Hepatocyte (in vitro differentiated cells): ENCODE measurements around the gene ATN1. TPM values are rescaled to one million over a fixed set of nuclear protein-coding genes. Genes with fewer than 3 reads are reported as not detected.

Experiments used
- DNase-seq: peaks from one replicate; pipeline ENCODE4 v3.0.0-alpha.2; 2016; ENCODE audit warnings: low spot score
- H2AFZ ChIP-seq: fragments of 200-600 bp; sonication (generic); 2 replicates; pipeline ENCODE4 v1.6.0; 2016; ENCODE audit warnings: antibody characterized with exemption, mild to moderate bottlenecking
- H3K27ac ChIP-seq: fragments of 200-600 bp; sonication (generic); 2 replicates; pipeline ENCODE4 v1.5.1; 2016; ENCODE audit warnings: mild to moderate bottlenecking
- H3K27me3 ChIP-seq: fragments of 200-600 bp; sonication (generic); 2 replicates; pipeline ENCODE4 v1.6.1; 2016
- H3K36me3 ChIP-seq: fragments of 200-600 bp; sonication (generic); replicated peaks from 2 replicates; pipeline ENCODE4 v1.5.1; 2016; ENCODE audit warnings: low read depth; ENCODE audit not compliant: insufficient read depth
- H3K4me1 ChIP-seq: fragments of 200-600 bp; sonication (generic); 2 replicates; pipeline ENCODE4 v1.5.1; 2016; ENCODE audit warnings: mild to moderate bottlenecking, moderate library complexity; ENCODE audit not compliant: insufficient read depth
- H3K4me2 ChIP-seq: fragments of 200-600 bp; sonication (generic); 2 replicates; pipeline ENCODE4 v1.6.0; 2016
- H3K4me3 ChIP-seq: fragments of 200-600 bp; sonication (generic); 2 replicates; pipeline ENCODE4 v1.5.1; 2016; ENCODE audit warnings: mild to moderate bottlenecking
- H3K79me2 ChIP-seq: fragments of 200-600 bp; sonication (generic); 2 replicates; pipeline ENCODE4 v1.6.0; 2017; ENCODE audit warnings: mild to moderate bottlenecking
- H3K9me2 ChIP-seq: fragments of 200-600 bp; sonication (generic); replicated peaks from 2 replicates; pipeline ENCODE4 v1.6.0; 2017; ENCODE audit warnings: mild to moderate bottlenecking; ENCODE audit not compliant: insufficient read depth
- H3K9me3 ChIP-seq: fragments of 200-600 bp; sonication (generic); 2 replicates; pipeline ENCODE4 v1.5.1; 2016; ENCODE audit warnings: low read depth, mild to moderate bottlenecking
- H4K20me1 ChIP-seq: fragments of 200-600 bp; sonication (generic); 2 replicates; pipeline ENCODE4 v1.6.0; 2016; ENCODE audit warnings: mild to moderate bottlenecking; ENCODE audit not compliant: insufficient read depth, poor library complexity, severe bottlenecking
- EZH2 ChIP-seq: fragments of 200-600 bp; sonication (generic); IDR thresholded peaks from 2 replicates; pipeline ENCODE4 v1.6.1; 2016; ENCODE audit warnings: antibody characterized with exemption, mild to moderate bottlenecking, borderline replicate concordance
- EZH2phosphoT487 ChIP-seq: fragments of 200-600 bp; sonication (generic); IDR thresholded peaks from one replicate; pipeline ENCODE4 v1.6.1; 2018; ENCODE audit warnings: antibody characterized with exemption, mild to moderate bottlenecking, low read depth, moderate library complexity; ENCODE audit not compliant: unreplicated experiment, severe bottlenecking
- WGBS: methylation state at CpG from one replicate; pipeline ENCODE4 v1.1.6; 2016; ENCODE audit warnings: low lambda C conversion rate; ENCODE audit errors: missing lambda C conversion rate; 5-methylcytosine and 5-hydroxymethylcytosine counted together
- microRNA counts: library from miRNA; unstranded; fragments of <30 nt; microRNA quantifications from one replicate; lab custom pipeline; 2017
- microRNA-seq: library from miRNA; unstranded; fragments of <30 nt; microRNA quantifications from one replicate; pipeline ENCODE4, GENCODE V29; 2017
- polyA plus RNA-seq: library from polyadenylated mRNA; unstranded; fragments of >200 nt; fragmentation: Nextera tagmentation; extraction: Ambion mirVana; gene quantifications from 2 replicates; pipeline ENCODE4 v1.2.1, GENCODE V29; 2016
- small RNA-seq: library from RNA; depleted of rRNA; stranded (forward); fragments of <200 nt; gene quantifications from one replicate; pipeline ENCODE3, GENCODE V24; 2014
- total RNA-seq: library from RNA; depleted of rRNA; stranded (reverse); fragments of >200 nt; gene quantifications from 2 replicates; pipeline ENCODE4 v1.2.3, GENCODE V29; 2014
- TF ChIP-seq, protein P1 (sequence below): fragments of 200-600 bp; sonication (generic); IDR thresholded peaks from 2 replicates; pipeline ENCODE4 v1.5.1; 2016; ENCODE audit warnings: antibody characterized with exemption, mild to moderate bottlenecking; ENCODE audit not compliant: poor library complexity

ATN1 gene
- total and polyA plus RNA-seq, 2 experiments from 2014 or later: 15.8 to 32.7 TPM

DNA sequence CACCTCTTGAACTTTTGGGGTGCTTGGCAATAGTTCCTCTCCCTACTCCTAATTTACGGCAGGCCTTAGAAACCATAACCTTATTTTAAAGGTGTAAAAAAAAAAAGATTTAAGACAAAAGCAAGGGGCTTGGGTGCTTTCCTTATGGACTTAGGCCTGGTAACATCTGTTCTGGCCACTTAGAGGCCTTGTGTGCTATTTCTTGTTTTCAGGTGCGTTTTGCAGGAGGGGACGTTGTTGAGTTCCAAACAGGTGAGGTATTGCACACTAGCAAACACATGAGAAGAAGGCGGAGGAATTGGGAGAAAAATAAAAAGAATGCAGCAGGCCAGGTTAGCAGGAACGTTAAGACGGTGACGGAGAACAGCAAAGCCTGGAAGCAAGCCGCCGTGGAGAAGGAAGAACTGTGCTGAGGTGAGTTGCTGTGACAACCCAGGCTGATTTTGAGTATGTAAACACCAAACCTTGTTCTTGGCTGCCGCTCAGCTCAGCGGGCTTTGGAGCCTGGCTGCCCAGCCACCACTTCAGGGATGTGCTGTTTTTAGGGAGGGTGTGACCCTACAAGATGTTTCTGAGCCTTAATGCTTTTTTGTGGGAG lies 60.3 kb downstream of the ATN1 start:
- Histone ChIP-seq H3K27me3 (no peaks in the 10 kb centered on the region), H3K9me2 (no peaks in the 10 kb centered on the region), H3K4me2 (peak overlapping the region; percentile 37), H3K27ac (peak overlapping the region; percentile 84), H2AFZ (no peak overlapping the region), H3K36me3 (no peaks in the 10 kb centered on the region), H3K4me1 (peaks cover 8% of the 10 kb centered on the region), H3K79me2 (peaks cover 34% of the 10 kb centered on the region), H3K4me3 (no peak overlapping the region), H3K9me3 (no peaks in the 10 kb centered on the region), H4K20me1 (no peaks in the 10 kb centered on the region)
- TF ChIP-seq EZH2: no peak
- no peak for TF ChIP-seq EZH2phosphoT487
- TF ChIP-seq, protein P1, sequence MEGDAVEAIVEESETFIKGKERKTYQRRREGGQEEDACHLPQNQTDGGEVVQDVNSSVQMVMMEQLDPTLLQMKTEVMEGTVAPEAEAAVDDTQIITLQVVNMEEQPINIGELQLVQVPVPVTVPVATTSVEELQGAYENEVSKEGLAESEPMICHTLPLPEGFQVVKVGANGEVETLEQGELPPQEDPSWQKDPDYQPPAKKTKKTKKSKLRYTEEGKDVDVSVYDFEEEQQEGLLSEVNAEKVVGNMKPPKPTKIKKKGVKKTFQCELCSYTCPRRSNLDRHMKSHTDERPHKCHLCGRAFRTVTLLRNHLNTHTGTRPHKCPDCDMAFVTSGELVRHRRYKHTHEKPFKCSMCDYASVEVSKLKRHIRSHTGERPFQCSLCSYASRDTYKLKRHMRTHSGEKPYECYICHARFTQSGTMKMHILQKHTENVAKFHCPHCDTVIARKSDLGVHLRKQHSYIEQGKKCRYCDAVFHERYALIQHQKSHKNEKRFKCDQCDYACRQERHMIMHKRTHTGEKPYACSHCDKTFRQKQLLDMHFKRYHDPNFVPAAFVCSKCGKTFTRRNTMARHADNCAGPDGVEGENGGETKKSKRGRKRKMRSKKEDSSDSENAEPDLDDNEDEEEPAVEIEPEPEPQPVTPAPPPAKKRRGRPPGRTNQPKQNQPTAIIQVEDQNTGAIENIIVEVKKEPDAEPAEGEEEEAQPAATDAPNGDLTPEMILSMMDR: no peak
- DNase-seq: peak; percentile 66
- whole genome bisulfite sequencing: 65% methylated on average over 11 of the region's 11 CpGs

MicroRNA genes within 50 kb of the gene (microRNA counts, 767-probe panel; counts per million panel counts)
- 7,549 counts per million, percentile 44 among the panel's probes with 10 or more counts for microRNA hsa-miR-141-3p (lab: Ali Mortazavi, UCI)
- microRNA hsa-miR-200c-3p (lab: Ali Mortazavi, UCI): 12,008 counts per million, percentile 94 among the panel's probes with 10 or more counts

Small RNAs within 50 kb of the gene (microRNA-seq; reads per million reads assigned to microRNA genes)
- gene MIR141 (3,577 reads per million, percentile 89 among the genes with 10 or more reads in this experiment), gene MIR200C (98,927 reads per million, percentile 100 among the genes with 10 or more reads in this experiment)

Small RNAs within 50 kb of the gene (small RNA-seq; reads per million reads assigned to genes)
- gene MIR141 (1,056 reads per million, percentile 99 among the genes with 10 or more reads in this experiment), gene MIR200C (170 reads per million, percentile 98 among the genes with 10 or more reads in this experiment), gene RNU7-1 (not detected), gene SCARNA12 (0.56 reads per million, percentile 45 among the genes with 10 or more reads in this experiment)

Other genes with a start within 250 kb of the ATN1 start
- 33.8 and 34.5 TPM in 2 replicates for gene ZNF384, start 238.6 kb upstream of the ATN1 start, total RNA-seq
- gene ZNF384, start 238.6 kb upstream of the ATN1 start, polyA plus RNA-seq: 35.8 and 41.8 TPM in 2 replicates
- gene PIANP, start 227.1 kb upstream of the ATN1 start, total RNA-seq: 0.16 and 0.17 TPM in 2 replicates
- 0.95 and 1.0 TPM in 2 replicates for gene PIANP, start 227.1 kb upstream of the ATN1 start, polyA plus RNA-seq
- gene COPS7A, start 203.9 kb upstream of the ATN1 start, total RNA-seq: 46.9 and 56.7 TPM in 2 replicates
- 65.2 and 73.6 TPM in 2 replicates for gene COPS7A, start 203.9 kb upstream of the ATN1 start, polyA plus RNA-seq
- 210 and 241 TPM in 2 replicates for gene MLF2, start 174.8 kb upstream of the ATN1 start, total RNA-seq
- 508 and 535 TPM in 2 replicates for gene MLF2, start 174.8 kb upstream of the ATN1 start, polyA plus RNA-seq
- gene PTMS, start 161.6 kb upstream of the ATN1 start, total RNA-seq: 179 and 180 TPM in 2 replicates
- 282 and 315 TPM in 2 replicates for gene PTMS, start 161.6 kb upstream of the ATN1 start, polyA plus RNA-seq
- 0.52 and 0.70 TPM in 2 replicates for gene LAG3, start 155.4 kb upstream of the ATN1 start, total RNA-seq
- gene LAG3, start 155.4 kb upstream of the ATN1 start, polyA plus RNA-seq: 0.91 and 1.2 TPM in 2 replicates
- gene CD4, start 138.4 kb upstream of the ATN1 start, total RNA-seq: 2.4 and 2.7 TPM in 2 replicates
- 2.7 and 6.4 TPM in 2 replicates for gene CD4, start 138.4 kb upstream of the ATN1 start, polyA plus RNA-seq
- gene GPR162, start 106.1 kb upstream of the ATN1 start, total RNA-seq: 1.2 and 2.3 TPM in 2 replicates
- gene GPR162, start 106.1 kb upstream of the ATN1 start, polyA plus RNA-seq: 2.3 and 6.2 TPM in 2 replicates
- 19.6 and 38.1 TPM in 2 replicates for gene P3H3, start 99.6 kb upstream of the ATN1 start, total RNA-seq
- 38.6 and 47.3 TPM in 2 replicates for gene P3H3, start 99.6 kb upstream of the ATN1 start, polyA plus RNA-seq
- 1.6 and 2.6 TPM in 2 replicates for gene GNB3, start 87.0 kb upstream of the ATN1 start, total RNA-seq
- gene GNB3, start 87.0 kb upstream of the ATN1 start, polyA plus RNA-seq: 10.2 and 19.1 TPM in 2 replicates
- gene CDCA3, start 76.7 kb upstream of the ATN1 start, total RNA-seq: 7.5 and 8.5 TPM in 2 replicates
- gene CDCA3, start 76.7 kb upstream of the ATN1 start, polyA plus RNA-seq: 18.2 and 20.6 TPM in 2 replicates
- gene USP5, start 75.8 kb upstream of the ATN1 start, total RNA-seq: 60.5 and 61.6 TPM in 2 replicates
- gene USP5, start 75.8 kb upstream of the ATN1 start, polyA plus RNA-seq: 73.7 and 78.9 TPM in 2 replicates
- gene TPI1, start 60.4 kb upstream of the ATN1 start, total RNA-seq: 571 and 614 TPM in 2 replicates
- gene TPI1, start 60.4 kb upstream of the ATN1 start, polyA plus RNA-seq: 891 and 918 TPM in 2 replicates
- gene SPSB2, start 54.7 kb upstream of the ATN1 start, total RNA-seq: 10.8 and 14.1 TPM in 2 replicates
- 11.0 and 13.8 TPM in 2 replicates for gene SPSB2, start 54.7 kb upstream of the ATN1 start, polyA plus RNA-seq
- gene LRRC23, start 23.1 kb upstream of the ATN1 start, total RNA-seq: 8.2 and 9.3 TPM in 2 replicates
- gene LRRC23, start 23.1 kb upstream of the ATN1 start, polyA plus RNA-seq: 9.9 and 12.9 TPM in 2 replicates
- 11.1 and 11.8 TPM in 2 replicates for gene ENO2, start 13.4 kb upstream of the ATN1 start, total RNA-seq
- 14.2 and 18.8 TPM in 2 replicates for gene ENO2, start 13.4 kb upstream of the ATN1 start, polyA plus RNA-seq
- gene RNU7-1, start 15.9 kb downstream of the ATN1 start, total RNA-seq: not detected in 2 replicates
- not detected in 2 replicates for gene RNU7-1, start 15.9 kb downstream of the ATN1 start, polyA plus RNA-seq
- gene C12orf57, start 16.1 kb downstream of the ATN1 start, total RNA-seq: 219 and 289 TPM in 2 replicates
- 217 and 219 TPM in 2 replicates for gene C12orf57, start 16.1 kb downstream of the ATN1 start, polyA plus RNA-seq
- 14.5 and 17.2 TPM in 2 replicates for gene PTPN6, start 23.4 kb downstream of the ATN1 start, total RNA-seq
- gene PTPN6, start 23.4 kb downstream of the ATN1 start, polyA plus RNA-seq: 20.8 and 25.4 TPM in 2 replicates
- gene PHB2, start 42.7 kb downstream of the ATN1 start, total RNA-seq: 186 and 197 TPM in 2 replicates
- gene PHB2, start 42.7 kb downstream of the ATN1 start, polyA plus RNA-seq: 142 and 143 TPM in 2 replicates
- 24.3 and 26.8 TPM in 2 replicates for gene EMG1, start 43.0 kb downstream of the ATN1 start, total RNA-seq
- 50.3 and 51.8 TPM in 2 replicates for gene EMG1, start 43.0 kb downstream of the ATN1 start, polyA plus RNA-seq
- gene LPCAT3, start 90.5 kb downstream of the ATN1 start, total RNA-seq: 76.9 and 78.6 TPM in 2 replicates
- 118 and 119 TPM in 2 replicates for gene LPCAT3, start 90.5 kb downstream of the ATN1 start, polyA plus RNA-seq
- 114 and 120 TPM in 2 replicates for gene C1S, start 132.8 kb downstream of the ATN1 start, total RNA-seq
- gene C1S, start 132.8 kb downstream of the ATN1 start, polyA plus RNA-seq: 130 and 143 TPM in 2 replicates
- gene C1R, start 164.5 kb downstream of the ATN1 start, total RNA-seq: 80.1 and 85.4 TPM in 2 replicates
- 89.6 and 95.1 TPM in 2 replicates for gene C1R, start 164.5 kb downstream of the ATN1 start, polyA plus RNA-seq
- gene C1RL, start 181.3 kb downstream of the ATN1 start, total RNA-seq: 60.0 and 64.5 TPM in 2 replicates
- gene C1RL, start 181.3 kb downstream of the ATN1 start, polyA plus RNA-seq: 26.4 and 35.5 TPM in 2 replicates
- gene RBP5, start 200.9 kb downstream of the ATN1 start, total RNA-seq: 11.1 and 16.2 TPM in 2 replicates
- 23.0 and 30.0 TPM in 2 replicates for gene RBP5, start 200.9 kb downstream of the ATN1 start, polyA plus RNA-seq
- 38.0 and 57.0 TPM in 2 replicates for gene CLSTN3, start 202.4 kb downstream of the ATN1 start, total RNA-seq
- gene CLSTN3, start 202.4 kb downstream of the ATN1 start, polyA plus RNA-seq: 37.8 and 39.5 TPM in 2 replicates